ENCODE results near the gene SAP30.

The SAP30 gene

GRCh38 chr4:173415092-173415491 lies 44.3 kb downstream of the SAP30 start:
- DNase-seq (ENCODE audit: low read depth in 2 of 2): no peak

GRCh38 chr4:173415885-173416653 lies 45.3 kb downstream of the SAP30 start:
- DNase-seq (ENCODE audit: low read depth in 2 of 2): no peak

GRCh38 chr4:173417833-173418232 lies 47.1 kb downstream of the SAP30 start:
- no peak for DNase-seq (ENCODE audit: low read depth in 2 of 2)

GRCh38 chr4:173418639-173419038 lies 47.9 kb downstream of the SAP30 start:
- DNase-seq (ENCODE audit: low read depth in 2 of 2): no peak

GRCh38 chr4:173420324-173420752 lies 49.6 kb downstream of the SAP30 start:
- DNase-seq (ENCODE audit: low read depth in 2 of 2): no peak

GRCh38 chr4:173420801-173421200 lies 50.0 kb downstream of the SAP30 start:
- no peak for DNase-seq (ENCODE audit: low read depth in 2 of 2)

- no peak for DNase-seq (ENCODE audit: low read depth in 2 of 2)
Observed at GRCh38 chr4:173424899-173425805, 54.4 kb downstream of the SAP30 start.

GRCh38 chr4:173426064-173426463 lies 55.3 kb downstream of the SAP30 start:
- no peak for DNase-seq (ENCODE audit: low read depth in 2 of 2)

Measured in stimulated activated CD4-positive, alpha-beta T cell treated with anti-CD3 and anti-CD28 coated beads, Interleukin-4, amount 100 ng/mL, for 48 hours (primary cell).